Esophagus muscularis mucosa (tissue), 4 donors: Measurements from ENCODE around the gene TRIM41. TPM values are rescaled to one million over a fixed set of nuclear protein-coding genes. Genes with fewer than 3 reads are reported as not detected.

Experiments
- DNase-seq: peaks from one replicate; pipeline ENCODE4 v3.0.0-alpha.2; 2017; ENCODE audit errors: extremely low spot score
- H3K27ac ChIP-seq, 4 donors: fragments of 200-600 bp; sonication (generic); replicated peaks in 1 of 4; 1 replicate in 3 of 4; 2 replicates in 1 of 4; pipeline ENCODE4 v1.5.1; 2016 to 2019; ENCODE audit warnings: mild to moderate bottlenecking in 1 of 4
- H3K27me3 ChIP-seq, 4 donors: fragments of 200-600 bp; sonication (generic); one replicate each; pipeline versions ENCODE4 v1.5.1 to v1.6.0; 2016 to 2019
- H3K36me3 ChIP-seq, 4 donors: fragments of 200-600 bp; sonication (generic); one replicate each; pipeline ENCODE4 v1.5.1; 2016 to 2019
- H3K4me1 ChIP-seq, 4 donors: fragments of 200-600 bp; sonication (generic); one replicate each; pipeline ENCODE4 v1.5.1; 2016 to 2019
- H3K4me3 ChIP-seq, 4 donors: fragments of 200-600 bp; sonication (generic); 1 replicate in 2 of 4; 2 replicates in 2 of 4; pipeline ENCODE4 v1.5.1; 2016 to 2019; ENCODE audit warnings: mild to moderate bottlenecking in 4 of 4, moderate library complexity in 1 of 4
- H3K9me3 ChIP-seq, 4 donors: fragments of 200-600 bp; sonication (generic); 1 replicate in 3 of 4; 2 replicates in 1 of 4; pipeline ENCODE4 v1.5.1; 2016 to 2019
- CTCF ChIP-seq, 3 experiments: fragments of 200-600 bp in 2 of 3; fragments of 450-650 bp in 1 of 3; sonication (generic) in 2 of 3; IDR thresholded peaks; one replicate each; pipeline ENCODE4 v1.5.1; 2017 to 2019; ENCODE audit warnings: antibody characterized with exemption in 3 of 3, mild to moderate bottlenecking in 2 of 3, moderate library complexity in 1 of 3
- EP300 ChIP-seq: sonication (generic); formaldehyde crosslinking; IDR thresholded peaks from one replicate; pipeline ENCODE4 v1.6.1; 2017; ENCODE audit warnings: antibody characterized with exemption
- POLR2A ChIP-seq: fragments of 450-650 bp; IDR thresholded peaks from one replicate; pipeline ENCODE4 v1.6.1; 2017; ENCODE audit warnings: antibody characterized with exemption, moderate library complexity, mild to moderate bottlenecking, low read depth
- POLR2AphosphoS5 ChIP-seq, 2 donors: sonication (generic); formaldehyde crosslinking; IDR thresholded peaks; one replicate each; pipeline ENCODE4 v1.6.1; 2017; ENCODE audit warnings: antibody characterized with exemption in 2 of 2
- WGBS: methylation state at CpG from one replicate; pipeline ENCODE4 v1.1.5; 2018; 5-methylcytosine and 5-hydroxymethylcytosine counted together
- intact Hi-C: fragments of 100-400 bp; cut with DNase I; formaldehyde crosslinking; loops from one replicate; pipeline ENCODE4 v1.15.1; 2023
- total RNA-seq, 4 donors: library from RNA; depleted of rRNA; stranded (reverse); fragments of >200 nt; gene quantifications; one replicate each; pipeline versions ENCODE4 v1.1.0 to v1.2.1, GENCODE V29; 2016

Gene TRIM41
- total RNA-seq, 4 donors from 2014 or later, result 9.8 to 22.4 (median 18.2) TPM

DNA sequence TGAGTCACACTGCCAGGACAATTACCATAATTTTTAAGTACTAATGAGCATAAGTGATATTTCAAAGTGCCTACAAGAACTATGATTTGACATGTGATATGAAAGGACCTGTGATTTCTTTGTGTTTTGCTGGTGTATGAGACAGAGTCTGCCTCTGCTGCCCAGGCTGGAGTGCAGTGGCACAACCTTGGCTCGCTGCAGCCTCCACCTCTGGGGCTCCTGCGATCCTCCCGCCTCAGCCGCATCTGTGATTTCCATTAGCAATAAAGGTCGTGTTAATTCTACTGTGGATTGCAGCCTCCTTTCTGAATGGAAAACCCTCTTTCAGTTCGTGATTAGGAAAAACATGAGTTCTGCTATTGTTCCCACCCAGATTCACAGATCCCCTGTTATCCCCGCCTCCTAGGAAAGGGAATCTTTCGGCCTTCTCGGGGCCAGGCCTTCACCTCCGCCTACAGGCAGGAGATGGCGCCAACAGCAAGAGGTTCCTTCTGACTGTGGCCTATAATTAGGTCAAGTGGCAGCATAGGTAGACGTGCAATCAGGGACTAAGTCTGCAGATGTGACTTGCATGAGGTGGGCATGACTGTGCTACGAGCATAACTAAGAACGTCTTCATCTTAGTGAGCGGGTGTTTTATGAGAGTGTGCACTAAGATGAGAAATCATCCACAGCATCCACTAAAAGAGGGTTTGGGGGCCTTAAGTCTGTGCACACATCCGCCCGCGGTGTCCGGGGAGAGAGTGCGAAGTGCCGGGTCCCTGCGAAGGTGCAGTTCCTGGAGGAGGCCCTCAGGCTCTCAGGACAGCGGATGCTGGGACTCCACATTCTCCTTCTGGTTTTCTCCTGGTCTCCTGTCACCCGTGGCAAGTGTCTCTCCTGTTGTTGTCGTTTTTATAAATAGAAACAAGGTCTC lies 41.2 kb upstream of the TRIM41 start:
- no peak for DNase-seq

DNA sequence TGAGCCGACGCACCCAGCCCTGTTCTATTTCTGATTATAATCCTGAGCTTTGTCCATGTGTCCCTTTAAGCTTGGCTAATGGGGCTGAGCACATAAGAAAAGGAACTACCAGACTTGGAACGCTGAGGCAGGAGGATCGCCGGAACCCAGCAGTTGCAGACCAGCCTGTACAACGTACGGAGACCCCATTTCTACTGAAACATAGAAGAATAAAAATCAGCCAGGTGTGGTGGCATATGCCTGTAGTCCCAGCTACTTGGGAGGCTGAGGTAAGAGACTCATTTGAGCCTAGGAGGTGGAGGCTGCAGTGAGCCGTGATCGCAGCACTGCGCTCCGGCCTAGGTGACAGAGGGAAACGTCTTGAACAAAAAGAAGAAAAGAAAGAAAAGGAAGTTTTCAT lies 40.4 kb upstream of the TRIM41 start:
- TF ChIP-seq EP300 (no peak), POLR2AphosphoS5 (IDR thresholded peaks at IDR 0.05) (no peak), POLR2A (no peak), CTCF (IDR thresholded peaks at IDR 0.05) (no peak)
- DNase-seq, result no peak
- WGBS, result 70% methylated on average over 12 of the region's 12 CpGs
- Histone ChIP-seq H3K4me3 (no peak overlapping the region), H3K27ac (peak overlapping the region in 1 of 4 donors; percentile 55), H3K36me3 (no peaks in the 10 kb centered on the region), H3K4me1 (peaks cover 5 to 34% (median 17%) of the 10 kb centered on the region in 4 donors), H3K27me3 (peaks cover 0 to 1% (median 0%) of the 10 kb centered on the region in 4 donors), H3K9me3 (no peaks in the 10 kb centered on the region)
- intact Hi-C loops, result no loop called here

More for the DNA sequence above, 41.2 kb upstream of the TRIM41 start:
- intact Hi-C loops, result no loop called here
- TF ChIP-seq CTCF (IDR thresholded peaks at IDR 0.05), result peak; percentile 75 to 84 (median 83)
- no peak for TF ChIP-seq POLR2A
- peak in 1 of 2 donors; percentile 59 for TF ChIP-seq POLR2AphosphoS5 (IDR thresholded peaks at IDR 0.05)
- TF ChIP-seq EP300, result no peak
- H3K27me3 ChIP-seq, result peaks cover 0 to 7% (median 0%) of the 10 kb centered on the region in 4 donors
- H3K4me3 ChIP-seq, result no peak overlapping the region
- no peaks in the 10 kb centered on the region for H3K36me3 ChIP-seq
- H3K27ac ChIP-seq, result peak overlapping the region in 1 of 4 donors; percentile 55
- no peaks in the 10 kb centered on the region for H3K9me3 ChIP-seq
- WGBS, result 55% methylated on average over 25 of the region's 25 CpGs
- H3K4me1 ChIP-seq, result peaks cover 5 to 29% (median 13%) of the 10 kb centered on the region in 4 donors

- Histone ChIP-seq H3K27ac (peak overlapping the region; percentile 59 to 79 (median 69)), H3K27me3 (no peaks in the 10 kb centered on the region), H3K9me3 (no peaks in the 10 kb centered on the region), H3K4me1 (peaks cover 5 to 48% (median 28%) of the 10 kb centered on the region in 4 donors), H3K4me3 (peak overlapping the region; percentile 54 to 68 (median 55)), H3K36me3 (no peaks in the 10 kb centered on the region)
- WGBS, result 88% methylated on average over 16 of the region's 16 CpGs
- no peak for TF ChIP-seq POLR2A
- no peak for TF ChIP-seq CTCF (IDR thresholded peaks at IDR 0.05)
- no peak for TF ChIP-seq EP300
- no peak for TF ChIP-seq POLR2AphosphoS5 (IDR thresholded peaks at IDR 0.05)
- DNase-seq, result no peak
- intact Hi-C loops, result no loop called here
These were observed 38.2 kb upstream of the TRIM41 start for GRCh38 chr5:181184845-181185216.

DNA sequence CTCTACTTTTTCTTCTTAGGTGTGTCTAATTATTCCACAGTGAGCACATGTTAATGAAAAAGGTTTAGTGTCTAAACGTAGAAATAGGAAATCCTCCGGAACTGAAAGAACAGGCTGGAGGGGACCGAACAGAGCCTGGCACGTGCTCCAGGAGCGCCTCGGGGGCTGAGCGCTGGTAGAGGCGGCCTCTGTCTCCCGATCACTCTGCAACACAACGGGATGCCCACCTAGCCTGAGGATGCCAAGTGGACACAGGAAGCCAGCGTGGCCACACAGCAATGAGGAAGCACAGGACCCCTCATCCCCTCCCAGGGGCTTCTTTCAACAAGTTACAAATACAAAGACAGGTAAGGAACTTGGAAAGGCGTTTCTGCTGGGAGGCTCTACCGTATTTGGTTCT lies 37.5 kb upstream of the TRIM41 start:
- no peaks in the 10 kb centered on the region for H3K36me3 ChIP-seq
- no peak overlapping the region for H3K27ac ChIP-seq
- peaks cover 6 to 55% (median 36%) of the 10 kb centered on the region in 4 donors for H3K4me1 ChIP-seq
- no peak for DNase-seq
- no peaks in the 10 kb centered on the region for H3K27me3 ChIP-seq
- no peaks in the 10 kb centered on the region for H3K9me3 ChIP-seq
- TF ChIP-seq CTCF (IDR thresholded peaks at IDR 0.05) (no peak), POLR2A (no peak), POLR2AphosphoS5 (IDR thresholded peaks at IDR 0.05) (no peak), EP300 (no peak)
- WGBS, result 94% methylated on average over 13 of the region's 13 CpGs
- no peak overlapping the region for H3K4me3 ChIP-seq
- intact Hi-C loops, result no loop called here
